GM12801 (cell line): ENCODE measurements around the gene MDFIC.

Experiments
- CTCF ChIP-seq: IDR thresholded peaks from one replicate; pipeline ENCODE4 v1.5.1; 2011; ENCODE audit warnings: control low read depth; ENCODE audit not compliant: insufficient read length; ENCODE audit errors: extremely low read depth

The MDFIC gene

GRCh38 chr7:114953724-114954123 lies 31.8 kb downstream of the MDFIC start:
- no peak for TF ChIP-seq CTCF

GRCh38 chr7:114956702-114957101 lies 34.8 kb downstream of the MDFIC start:
- no peak for TF ChIP-seq CTCF

GRCh38 chr7:114957444-114957843 lies 35.5 kb downstream of the MDFIC start:
- no peak for TF ChIP-seq CTCF

GRCh38 chr7:114959931-114960330 lies 38.0 kb downstream of the MDFIC start:
- TF ChIP-seq CTCF, result no peak

GRCh38 chr7:114962441-114962840 lies 40.5 kb downstream of the MDFIC start:
- TF ChIP-seq CTCF, result no peak

- TF ChIP-seq CTCF, result no peak
Observed at GRCh38 chr7:114966156-114966555, 44.3 kb downstream of the MDFIC start.

- TF ChIP-seq CTCF, result no peak
Observed at GRCh38 chr7:114969096-114969495, 47.2 kb downstream of the MDFIC start.

GRCh38 chr7:114970308-114970707 lies 48.4 kb downstream of the MDFIC start:
- no peak for TF ChIP-seq CTCF
